ENCODE results near the gene SH2D4B.

SH2D4B gene

DNA sequence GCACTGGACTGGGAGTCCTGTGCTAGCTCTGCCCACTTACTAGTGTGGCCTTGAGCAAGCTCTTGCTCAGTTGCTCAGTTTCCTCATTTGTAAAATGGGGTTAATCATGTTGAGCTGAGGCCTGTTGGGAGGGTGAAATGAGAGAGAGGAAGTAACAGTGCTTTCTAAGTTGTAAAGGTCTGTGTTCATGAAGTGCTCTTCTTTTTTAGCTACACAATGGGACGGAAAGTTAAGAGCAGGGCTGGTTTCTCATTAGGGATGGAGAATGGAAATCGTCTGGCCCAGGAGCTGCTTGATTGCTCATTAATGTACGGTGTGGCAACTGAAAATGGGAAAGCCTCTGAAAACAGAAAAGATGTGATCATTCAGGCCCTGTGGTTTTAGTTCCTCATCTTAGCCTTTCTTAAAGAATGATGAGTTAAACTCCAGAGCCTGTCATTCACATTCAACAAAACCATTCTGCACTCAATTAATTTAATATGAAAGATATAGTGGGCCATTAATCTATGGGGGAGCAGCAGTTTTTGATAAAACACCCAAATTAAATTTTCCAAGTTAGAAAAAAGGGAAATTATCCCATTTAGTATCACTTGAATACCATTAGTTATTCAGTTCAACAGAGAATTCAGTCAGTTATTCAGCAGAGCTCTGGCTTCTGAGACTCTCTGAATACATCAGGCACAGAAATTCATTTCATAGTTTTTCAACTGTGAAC is 60.5 kb downstream of the SH2D4B start:
- DNase-seq (ENCODE audit: low read depth): no peak
- no peak overlapping the region for H3K4me3 ChIP-seq (ENCODE audit: low read length)
- TF ChIP-seq, protein P1, sequence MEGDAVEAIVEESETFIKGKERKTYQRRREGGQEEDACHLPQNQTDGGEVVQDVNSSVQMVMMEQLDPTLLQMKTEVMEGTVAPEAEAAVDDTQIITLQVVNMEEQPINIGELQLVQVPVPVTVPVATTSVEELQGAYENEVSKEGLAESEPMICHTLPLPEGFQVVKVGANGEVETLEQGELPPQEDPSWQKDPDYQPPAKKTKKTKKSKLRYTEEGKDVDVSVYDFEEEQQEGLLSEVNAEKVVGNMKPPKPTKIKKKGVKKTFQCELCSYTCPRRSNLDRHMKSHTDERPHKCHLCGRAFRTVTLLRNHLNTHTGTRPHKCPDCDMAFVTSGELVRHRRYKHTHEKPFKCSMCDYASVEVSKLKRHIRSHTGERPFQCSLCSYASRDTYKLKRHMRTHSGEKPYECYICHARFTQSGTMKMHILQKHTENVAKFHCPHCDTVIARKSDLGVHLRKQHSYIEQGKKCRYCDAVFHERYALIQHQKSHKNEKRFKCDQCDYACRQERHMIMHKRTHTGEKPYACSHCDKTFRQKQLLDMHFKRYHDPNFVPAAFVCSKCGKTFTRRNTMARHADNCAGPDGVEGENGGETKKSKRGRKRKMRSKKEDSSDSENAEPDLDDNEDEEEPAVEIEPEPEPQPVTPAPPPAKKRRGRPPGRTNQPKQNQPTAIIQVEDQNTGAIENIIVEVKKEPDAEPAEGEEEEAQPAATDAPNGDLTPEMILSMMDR (conservative IDR thresholded peaks at IDR 0.05; ENCODE audit: low read length): no peak

DNA sequence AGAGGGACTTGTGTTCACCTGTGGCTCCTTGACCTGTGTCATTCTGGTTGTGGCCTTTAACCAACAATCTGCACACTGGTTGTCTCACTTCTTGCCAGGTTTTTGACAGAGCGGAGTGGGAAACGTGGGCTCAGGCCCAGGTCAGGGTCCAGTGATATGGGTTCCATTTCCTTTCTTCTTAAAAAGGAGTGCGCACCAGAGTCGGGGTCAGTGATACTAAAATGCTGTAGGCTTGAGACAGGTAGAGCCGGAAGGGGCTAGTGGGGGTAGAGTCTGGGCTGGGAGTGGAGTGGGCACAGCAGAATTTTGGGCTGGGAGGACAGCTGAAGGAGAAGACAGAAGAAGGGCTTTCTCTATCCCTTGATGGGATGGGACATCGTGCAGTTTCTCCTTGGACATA is 61.2 kb downstream of the SH2D4B start:
- DNase-seq (ENCODE audit: low read depth): no peak
- H3K4me3 ChIP-seq (ENCODE audit: low read length): no peak overlapping the region
- TF ChIP-seq, protein P1 (conservative IDR thresholded peaks at IDR 0.05; ENCODE audit: low read length): no peak

DNA sequence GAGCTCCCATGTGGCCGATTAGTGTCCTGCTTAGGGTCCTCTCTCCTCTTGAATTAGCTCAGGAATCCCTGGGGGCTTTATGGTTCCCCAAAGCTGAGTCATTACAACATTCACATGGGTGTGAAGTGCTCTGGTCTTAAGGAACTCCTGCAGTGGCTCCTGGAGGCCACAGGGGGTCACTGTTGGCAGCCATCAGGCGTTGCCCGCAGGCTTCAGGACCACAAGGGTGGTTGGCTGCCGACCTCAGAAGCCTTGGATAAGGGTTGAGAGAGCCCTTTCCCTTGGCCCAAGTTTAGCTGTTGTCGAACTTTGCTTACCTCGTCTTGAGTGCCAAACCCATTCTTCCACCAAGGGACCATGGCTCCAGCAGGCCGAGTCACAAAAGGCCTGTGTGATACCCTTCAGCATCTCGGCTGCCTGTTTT is 61.7 kb downstream of the SH2D4B start:
- peak; percentile 23 for DNase-seq (ENCODE audit: low read depth)
- H3K4me3 ChIP-seq (ENCODE audit: low read length): no peak overlapping the region
- TF ChIP-seq, protein P1 (conservative IDR thresholded peaks at IDR 0.05; ENCODE audit: low read length): peak; percentile 60

DNA sequence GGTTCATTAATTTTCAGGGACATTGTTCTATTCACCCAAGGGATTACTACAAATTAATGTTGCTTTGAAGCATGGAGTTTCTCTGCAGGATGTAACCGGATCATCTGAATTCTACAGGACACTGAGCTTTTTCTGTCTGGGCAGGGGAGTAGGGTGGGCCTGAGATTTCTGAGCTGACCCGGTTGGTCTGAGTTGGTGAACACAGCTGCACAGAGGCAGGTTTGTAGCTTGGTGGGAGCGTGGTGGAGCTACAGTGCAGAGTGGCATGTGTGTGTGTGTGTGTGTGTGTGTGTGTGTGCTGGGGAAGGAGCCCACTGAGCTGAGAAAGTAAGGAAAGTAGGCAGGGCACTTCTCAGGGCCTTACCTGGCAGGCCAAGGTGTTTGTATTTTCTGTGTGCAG is 62.6 kb downstream of the SH2D4B start:
- no peak for DNase-seq (ENCODE audit: low read depth)
- TF ChIP-seq, protein P1 (conservative IDR thresholded peaks at IDR 0.05; ENCODE audit: low read length): no peak
- H3K4me3 ChIP-seq (ENCODE audit: low read length): no peak overlapping the region

DNA sequence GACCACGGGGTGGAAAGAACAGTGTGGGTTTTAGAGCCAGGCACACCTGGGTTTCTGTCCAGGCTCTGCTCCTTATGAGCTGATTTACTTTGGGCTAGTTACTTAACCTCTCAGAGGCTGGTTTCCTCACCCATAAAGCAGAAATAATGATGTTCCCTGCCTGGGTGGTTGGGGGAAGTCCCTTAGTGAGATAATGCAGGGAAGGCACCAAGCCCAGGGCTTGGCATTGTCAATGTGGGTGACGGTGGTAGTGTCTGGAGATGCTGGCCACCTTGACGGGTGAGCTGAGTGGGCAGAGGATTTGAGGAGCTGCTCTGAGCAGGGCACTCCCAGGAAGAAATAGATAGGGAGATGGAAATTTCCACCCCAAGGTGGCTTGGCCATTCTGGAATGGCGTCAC is 65.2 kb downstream of the SH2D4B start:
- H3K4me3 ChIP-seq (ENCODE audit: low read length): no peak overlapping the region
- TF ChIP-seq, protein P1 (conservative IDR thresholded peaks at IDR 0.05; ENCODE audit: low read length): no peak
- DNase-seq (ENCODE audit: low read depth): no peak

DNA sequence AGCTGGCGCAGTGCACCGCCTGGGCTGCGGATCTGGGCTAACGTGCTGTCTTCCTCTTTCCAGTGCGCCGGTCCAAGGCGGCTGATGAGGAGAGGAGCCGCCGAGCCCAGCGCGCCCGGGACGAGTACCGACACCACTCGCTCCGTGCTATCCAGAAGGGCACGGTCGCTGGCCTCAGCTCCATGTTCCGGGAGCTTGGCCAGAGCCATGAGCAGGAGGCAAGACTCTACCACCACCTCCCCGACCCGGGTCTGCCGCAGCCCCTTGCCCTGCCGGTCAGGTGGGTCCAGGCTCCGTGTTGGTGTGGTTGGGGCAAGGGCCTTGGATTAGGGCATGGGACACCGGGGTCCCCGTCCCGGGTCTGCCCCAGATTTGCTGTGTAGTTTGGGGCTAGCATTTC is 65.8 kb downstream of the SH2D4B start:
- TF ChIP-seq, protein P1 (conservative IDR thresholded peaks at IDR 0.05; ENCODE audit: low read length): no peak
- DNase-seq (ENCODE audit: low read depth): no peak
- no peak overlapping the region for H3K4me3 ChIP-seq (ENCODE audit: low read length)

DNA sequence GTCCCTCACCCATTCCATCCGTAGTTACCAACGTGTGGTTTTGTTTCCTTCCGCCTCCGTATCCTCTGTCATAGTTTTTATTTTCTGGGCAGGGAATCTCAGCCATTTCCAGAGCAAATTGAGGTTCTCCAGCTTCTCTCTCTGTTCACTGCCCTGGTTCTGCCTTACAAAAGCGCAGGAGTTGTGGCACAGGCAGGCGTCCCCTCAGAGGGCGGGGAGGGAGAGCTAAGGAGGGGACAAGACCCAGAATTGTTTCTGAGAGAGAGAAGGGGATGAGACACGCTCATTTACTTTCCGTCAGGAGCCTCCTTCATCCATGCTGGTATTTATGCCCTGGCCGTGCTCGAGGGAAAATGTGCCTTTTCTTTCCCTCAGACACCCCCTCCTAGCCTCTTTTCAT is 71.0 kb downstream of the SH2D4B start:
- H3K4me3 ChIP-seq (ENCODE audit: low read length): no peak overlapping the region
- DNase-seq (ENCODE audit: low read depth): no peak
- TF ChIP-seq, protein P1 (conservative IDR thresholded peaks at IDR 0.05; ENCODE audit: low read length): no peak

All from AG10803 (cell line).